Breast epithelium (tissue), 3 donors: ENCODE data around the gene PKNOX2.

Source experiments
- POLR2A ChIP-seq: fragments of 450-650 bp; IDR thresholded peaks from one replicate; pipeline ENCODE4 v1.6.1; 2016; ENCODE audit warnings: antibody characterized with exemption, mild to moderate bottlenecking, moderate library complexity
- POLR2AphosphoS5 ChIP-seq, 3 donors: sonication (generic); formaldehyde crosslinking; IDR thresholded peaks; one replicate each; pipeline ENCODE4 v1.6.1; 2017; ENCODE audit warnings: antibody characterized with exemption in 3 of 3
- TF ChIP-seq, protein P1 (sequence below), 3 donors: fragments of 450-650 bp; IDR thresholded peaks; one replicate each; pipeline ENCODE4 v1.5.1; 2016 to 2017; ENCODE audit warnings: antibody characterized with exemption in 3 of 3, mild to moderate bottlenecking in 3 of 3, moderate library complexity in 3 of 3

DNA sequence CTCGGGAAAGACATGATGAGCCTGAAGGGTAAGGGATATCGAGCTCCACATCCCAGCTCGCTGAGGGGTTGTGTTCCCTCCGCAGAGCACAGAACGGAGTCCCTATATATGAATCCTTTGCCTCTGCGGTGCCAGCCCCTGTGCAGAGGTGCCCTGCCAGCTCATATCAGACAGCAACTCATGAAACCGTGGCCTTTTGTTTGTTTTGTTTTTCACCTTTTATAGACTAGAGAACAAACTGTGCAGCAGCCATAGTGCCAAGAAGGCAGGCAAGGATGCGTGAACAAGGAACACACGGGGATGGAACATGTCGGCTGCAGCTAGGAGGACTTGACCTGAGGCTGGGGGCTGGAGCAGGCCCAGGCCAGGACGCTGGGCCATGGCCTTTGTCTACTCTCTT, 109.8 kb downstream of the PKNOX2 start:
- TF ChIP-seq, protein P1, sequence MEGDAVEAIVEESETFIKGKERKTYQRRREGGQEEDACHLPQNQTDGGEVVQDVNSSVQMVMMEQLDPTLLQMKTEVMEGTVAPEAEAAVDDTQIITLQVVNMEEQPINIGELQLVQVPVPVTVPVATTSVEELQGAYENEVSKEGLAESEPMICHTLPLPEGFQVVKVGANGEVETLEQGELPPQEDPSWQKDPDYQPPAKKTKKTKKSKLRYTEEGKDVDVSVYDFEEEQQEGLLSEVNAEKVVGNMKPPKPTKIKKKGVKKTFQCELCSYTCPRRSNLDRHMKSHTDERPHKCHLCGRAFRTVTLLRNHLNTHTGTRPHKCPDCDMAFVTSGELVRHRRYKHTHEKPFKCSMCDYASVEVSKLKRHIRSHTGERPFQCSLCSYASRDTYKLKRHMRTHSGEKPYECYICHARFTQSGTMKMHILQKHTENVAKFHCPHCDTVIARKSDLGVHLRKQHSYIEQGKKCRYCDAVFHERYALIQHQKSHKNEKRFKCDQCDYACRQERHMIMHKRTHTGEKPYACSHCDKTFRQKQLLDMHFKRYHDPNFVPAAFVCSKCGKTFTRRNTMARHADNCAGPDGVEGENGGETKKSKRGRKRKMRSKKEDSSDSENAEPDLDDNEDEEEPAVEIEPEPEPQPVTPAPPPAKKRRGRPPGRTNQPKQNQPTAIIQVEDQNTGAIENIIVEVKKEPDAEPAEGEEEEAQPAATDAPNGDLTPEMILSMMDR (IDR thresholded peaks at IDR 0.05), result no peak
- no peak for TF ChIP-seq POLR2AphosphoS5 (IDR thresholded peaks at IDR 0.05)
- TF ChIP-seq POLR2A, result no peak
